ENCODE results near the gene ZNF398.

GRCh38 chr7:149171892-149172533 is 24.8 kb downstream of the ZNF398 start:
- TF ChIP-seq EP300 (IDR thresholded peaks at IDR 0.05; ENCODE audit: borderline replicate concordance) (no peak), RAD21 (IDR thresholded peaks at IDR 0.05; ENCODE audit: low read depth) (no peak), TAF1 (IDR thresholded peaks at IDR 0.05; ENCODE audit: low read depth) (no peak), CEBPB (IDR thresholded peaks at IDR 0.05) (no peak), MAX (IDR thresholded peaks at IDR 0.05) (no peak), REST (IDR thresholded peaks at IDR 0.05; ENCODE audit: low read depth) (no peak)

All from Ishikawa (cell line).